ENCODE results near the gene PRSS33. TPM values are rescaled to one million over a fixed set of nuclear protein-coding genes. Genes with fewer than 3 reads are reported as not detected.

The PRSS33 gene
- polyA plus RNA-seq, 1 of the 3 experiments (the other 2 are of a cell fraction) = not detected

GRCh38 chr16:2749936-2750335, 37.4 kb downstream of the PRSS33 start:
- H3K4me3 ChIP-seq (ENCODE audit: low read depth in 2 of 2, low read length in 1 of 2) = no peak overlapping the region
- peaks cover 3% of the 10 kb centered on the region for H3F3A ChIP-seq (replicated peaks; ENCODE audit: insufficient read depth)
- H3K9ac ChIP-seq = no peak overlapping the region
- H3K27ac ChIP-seq (ENCODE audit: low read depth in 2 of 2, low read length in 1 of 2) = no peak overlapping the region
- POLR2A ChIA-PET = no interaction called here
- no peak overlapping the region for H3K4me2 ChIP-seq
- H3K27me3 ChIP-seq (ENCODE audit: insufficient read depth) = no peaks in the 10 kb centered on the region
- peaks cover 20% of the 10 kb centered on the region for H4K20me1 ChIP-seq (ENCODE audit: insufficient read depth)
- WGBS (ENCODE audit: low lambda C conversion rate) = 90% methylated on average over 6 of the region's 6 CpGs
- H3K36me3 ChIP-seq (replicated peaks in 1 of 2; ENCODE audit: control insufficient read depth in 1 of 2, insufficient read depth in 2 of 2, low read length in 1 of 2) = no peaks in the 10 kb centered on the region
- no peaks in the 10 kb centered on the region for H3K9me3 ChIP-seq
- H2AFZ ChIP-seq (ENCODE audit: low read depth) = no peak overlapping the region
- peaks cover 32% of the 10 kb centered on the region for H3K79me2 ChIP-seq (ENCODE audit: insufficient read depth)
- CTCF ChIA-PET = interaction anchor here (1.2 kb wide), 1 partner anchor 118 kb away, joined by 4 read pairs; no protein-coding TSS in a partner anchor
- TF ChIP-seq MEF2A (IDR thresholded peaks at IDR 0.05; ENCODE audit: borderline replicate concordance, low read depth) (no peak), FOXJ3 (CRISPR knock-in tag; IDR thresholded peaks at IDR 0.05) (no peak)
- no peaks in the 10 kb centered on the region for H3K9me2 ChIP-seq
- H3K4me1 ChIP-seq (ENCODE audit: control insufficient read depth in 1 of 2, insufficient read depth in 2 of 2, low read depth in 1 of 2, low read length in 1 of 2) = peaks cover 3 to 14% of the 10 kb centered on the region in 2 experiments; a peak in 3 of 4 replicates
- no peak for DNase-seq

DNA sequence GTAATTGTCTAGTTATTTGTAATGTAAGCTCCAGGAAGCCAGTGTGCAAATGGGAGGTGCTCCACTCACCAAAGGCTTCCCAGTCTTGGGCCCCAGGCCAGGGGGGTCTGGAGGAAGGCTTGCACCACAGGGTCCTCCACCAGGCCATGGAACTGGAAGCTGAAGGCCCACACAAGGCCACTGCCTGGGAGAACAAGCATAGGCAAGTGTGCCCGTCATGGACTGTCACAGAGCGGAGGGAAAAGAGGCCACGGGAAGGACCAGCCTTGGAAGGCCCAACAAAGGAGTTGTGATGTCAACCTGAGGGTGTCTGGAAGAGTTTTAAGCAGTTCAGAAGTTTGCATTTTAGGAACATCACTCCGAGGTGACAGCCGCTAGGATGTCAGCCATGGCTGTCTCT, 37.9 kb downstream of the PRSS33 start:
- Histone ChIP-seq H3K4me1 (ENCODE audit: control insufficient read depth in 1 of 2, insufficient read depth in 2 of 2, low read depth in 1 of 2, low read length in 1 of 2) (peaks cover 0 to 11% of the 10 kb centered on the region in 2 experiments; a peak in 2 of 4 replicates), H3F3A (replicated peaks; ENCODE audit: insufficient read depth) (peaks cover 3% of the 10 kb centered on the region), H4K20me1 (ENCODE audit: insufficient read depth) (peaks cover 15% of the 10 kb centered on the region), H3K9me2 (no peaks in the 10 kb centered on the region), H3K4me3 (ENCODE audit: low read depth in 2 of 2, low read length in 1 of 2) (no peak overlapping the region), H3K27me3 (ENCODE audit: insufficient read depth) (no peaks in the 10 kb centered on the region), H3K4me2 (no peak overlapping the region), H3K9ac (no peak overlapping the region), H3K27ac (ENCODE audit: low read depth in 2 of 2, low read length in 1 of 2) (no peak overlapping the region), H2AFZ (ENCODE audit: low read depth) (no peak overlapping the region), H3K36me3 (replicated peaks in 1 of 2; ENCODE audit: control insufficient read depth in 1 of 2, insufficient read depth in 2 of 2, low read length in 1 of 2) (no peaks in the 10 kb centered on the region), H3K79me2 (ENCODE audit: insufficient read depth) (peaks cover 27% of the 10 kb centered on the region), H3K9me3 (no peaks in the 10 kb centered on the region)
- CTCF ChIA-PET = interaction anchor here (1.2 kb wide), 1 partner anchor 119 kb away, joined by 4 read pairs; no protein-coding TSS in a partner anchor
- WGBS (ENCODE audit: low lambda C conversion rate) = 100% methylated on average over 5 of the region's 5 CpGs
- POLR2A ChIA-PET = no interaction called here
- no peak for DNase-seq
- TF ChIP-seq SMC3 (IDR thresholded peaks at IDR 0.05; ENCODE audit: low read depth, low read length) = no peak
- no peak for TF ChIP-seq GATA2 (CRISPR knock-in tag; IDR thresholded peaks at IDR 0.05)
- TF ChIP-seq, protein P1, sequence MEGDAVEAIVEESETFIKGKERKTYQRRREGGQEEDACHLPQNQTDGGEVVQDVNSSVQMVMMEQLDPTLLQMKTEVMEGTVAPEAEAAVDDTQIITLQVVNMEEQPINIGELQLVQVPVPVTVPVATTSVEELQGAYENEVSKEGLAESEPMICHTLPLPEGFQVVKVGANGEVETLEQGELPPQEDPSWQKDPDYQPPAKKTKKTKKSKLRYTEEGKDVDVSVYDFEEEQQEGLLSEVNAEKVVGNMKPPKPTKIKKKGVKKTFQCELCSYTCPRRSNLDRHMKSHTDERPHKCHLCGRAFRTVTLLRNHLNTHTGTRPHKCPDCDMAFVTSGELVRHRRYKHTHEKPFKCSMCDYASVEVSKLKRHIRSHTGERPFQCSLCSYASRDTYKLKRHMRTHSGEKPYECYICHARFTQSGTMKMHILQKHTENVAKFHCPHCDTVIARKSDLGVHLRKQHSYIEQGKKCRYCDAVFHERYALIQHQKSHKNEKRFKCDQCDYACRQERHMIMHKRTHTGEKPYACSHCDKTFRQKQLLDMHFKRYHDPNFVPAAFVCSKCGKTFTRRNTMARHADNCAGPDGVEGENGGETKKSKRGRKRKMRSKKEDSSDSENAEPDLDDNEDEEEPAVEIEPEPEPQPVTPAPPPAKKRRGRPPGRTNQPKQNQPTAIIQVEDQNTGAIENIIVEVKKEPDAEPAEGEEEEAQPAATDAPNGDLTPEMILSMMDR (IDR thresholded peaks at IDR 0.05) = no peak
- no peak for TF ChIP-seq JUND (IDR thresholded peaks at IDR 0.05)

GRCh38 chr16:2748757-2749455, 38.5 kb downstream of the PRSS33 start:
- ChIA-PET CTCF (interaction anchor here (1.2 kb wide), 1 partner anchor 119 kb away, joined by 4 read pairs; no protein-coding TSS in a partner anchor), POLR2A (no interaction called here)
- no peaks in the 10 kb centered on the region for H3K27me3 ChIP-seq (ENCODE audit: insufficient read depth)
- no peak for TF ChIP-seq POLR2AphosphoS5 (IDR thresholded peaks at IDR 0.05; ENCODE audit: low read depth, low read length)
- no peak for TF ChIP-seq EP300 (IDR thresholded peaks at IDR 0.05; ENCODE audit: borderline replicate concordance in 1 of 2, low read depth in 1 of 2, low read length in 1 of 2)
- H3K9me2 ChIP-seq = no peaks in the 10 kb centered on the region
- no peaks in the 10 kb centered on the region for H3K9me3 ChIP-seq
- 78% methylated on average over 3 of the region's 7 CpGs for WGBS (ENCODE audit: low lambda C conversion rate)
- H3K79me2 ChIP-seq (ENCODE audit: insufficient read depth) = peaks cover 21% of the 10 kb centered on the region
- peaks cover 3% of the 10 kb centered on the region for H3F3A ChIP-seq (replicated peaks; ENCODE audit: insufficient read depth)
- H3K4me1 ChIP-seq (ENCODE audit: control insufficient read depth in 1 of 2, insufficient read depth in 2 of 2, low read depth in 1 of 2, low read length in 1 of 2) = peaks cover 0 to 8% of the 10 kb centered on the region in 2 experiments; a peak in 2 of 4 replicates
- H3K4me2 ChIP-seq = no peak overlapping the region
- H2AFZ ChIP-seq (ENCODE audit: low read depth) = no peak overlapping the region
- H3K4me3 ChIP-seq (ENCODE audit: low read depth in 2 of 2, low read length in 1 of 2) = no peak overlapping the region
- H3K36me3 ChIP-seq (replicated peaks in 1 of 2; ENCODE audit: control insufficient read depth in 1 of 2, insufficient read depth in 2 of 2, low read length in 1 of 2) = no peaks in the 10 kb centered on the region
- peaks cover 10% of the 10 kb centered on the region for H4K20me1 ChIP-seq (ENCODE audit: insufficient read depth)
- DNase-seq = no peak
- no peak overlapping the region for H3K9ac ChIP-seq
- no peak overlapping the region for H3K27ac ChIP-seq (ENCODE audit: low read depth in 2 of 2, low read length in 1 of 2)

Measured in SK-N-SH (cell line).